Caki2 (cell line): ENCODE data around the gene HACD3. TPM values are rescaled to one million over a fixed set of nuclear protein-coding genes. Genes with fewer than 3 reads are reported as not detected.
A peak's percentile ranks its signal among the peaks of the same experiment; 100 is the strongest.

Source experiments
- DNase-seq: peaks from one replicate; pipeline ENCODE4 v3.0.0-alpha.2; 2015; ENCODE audit warnings: low read depth
- in situ Hi-C: cut with HindIII; loops from 2 replicates; pipeline ENCODE4 v1.10.0; 2016; ENCODE audit warnings: low sequenced_read_pairs, low pct_unique_long_range_greater_than_20kb, mixed read lengths
- total RNA-seq: library from RNA; depleted of rRNA; stranded (reverse); fragments of >200 nt; shearing (Covaris generic); gene quantifications from 2 replicates; pipeline ENCODE4 v1.2.3, GENCODE V29; 2014; ENCODE audit warnings: low replicate concordance; rRNA removed

HACD3 gene
- 121 and 122 TPM in 2 replicates for total RNA-seq

DNA sequence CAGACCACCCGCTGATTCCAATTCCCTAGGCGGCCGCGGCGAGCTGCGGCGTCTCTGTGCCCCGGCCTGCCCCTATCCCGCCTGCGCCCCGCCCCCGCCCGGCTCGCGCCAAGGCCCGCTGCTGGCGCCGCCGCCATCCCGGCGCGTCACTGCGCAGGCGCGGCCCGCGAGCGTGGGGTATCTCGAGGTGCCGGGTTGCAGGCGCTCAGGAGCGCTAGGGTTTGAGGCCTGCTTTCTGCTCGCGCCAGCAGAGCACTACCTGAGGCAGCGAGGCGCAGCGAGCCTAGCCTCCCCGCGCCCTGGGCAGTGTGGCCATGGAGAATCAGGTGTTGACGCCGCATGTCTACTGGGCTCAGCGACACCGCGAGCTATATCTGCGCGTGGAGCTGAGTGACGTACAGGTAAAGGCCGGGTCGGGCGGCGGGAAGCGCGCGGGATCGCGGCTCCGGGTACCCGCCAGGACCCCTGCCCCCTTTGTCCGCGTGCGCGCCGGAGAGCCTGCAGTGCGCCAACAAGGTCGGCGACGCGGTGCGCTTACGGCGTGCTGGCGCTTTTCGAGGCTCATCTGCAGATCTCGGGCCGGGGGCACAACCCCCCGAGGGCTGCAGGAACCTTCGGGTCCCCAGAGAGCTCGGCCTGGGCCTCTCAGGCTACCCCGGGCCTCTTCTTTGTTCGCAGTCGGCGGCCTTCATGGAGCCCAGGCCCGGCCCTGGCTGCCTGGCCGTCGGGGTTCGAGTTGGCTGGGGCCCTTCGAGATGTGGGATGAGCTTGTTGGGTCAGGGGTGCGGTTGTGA, at the start of gene HACD3:
Gene HACD3, plus strand, starts transcription at position 146 of the 794 bp plus-strand sequence. Its CDS starts 169 bp downstream, at position 315.
- DNase-seq, result peak; percentile 72
- in situ Hi-C loops, result no loop called here

DNA sequence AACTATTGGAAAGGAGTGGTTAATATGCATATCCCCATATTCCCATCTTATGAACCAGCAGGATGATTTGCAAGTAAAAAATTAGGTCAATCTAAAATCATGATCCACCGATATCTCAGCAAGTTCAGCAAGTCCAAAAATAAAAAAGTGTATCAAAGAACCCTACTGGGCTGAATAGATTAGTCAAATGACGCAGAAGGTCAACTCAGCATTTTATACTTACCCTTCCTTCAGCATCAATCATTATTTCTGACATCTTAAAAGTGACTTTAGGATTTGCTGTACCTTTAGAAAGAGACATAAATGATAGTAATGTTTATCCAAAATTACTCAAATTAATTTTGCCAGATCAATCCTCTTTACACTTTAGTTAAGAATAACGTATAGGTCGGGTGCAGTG, 45.4 kb upstream of the HACD3 start:
- no peak for DNase-seq
- in situ Hi-C loops, result no loop called here

DNA sequence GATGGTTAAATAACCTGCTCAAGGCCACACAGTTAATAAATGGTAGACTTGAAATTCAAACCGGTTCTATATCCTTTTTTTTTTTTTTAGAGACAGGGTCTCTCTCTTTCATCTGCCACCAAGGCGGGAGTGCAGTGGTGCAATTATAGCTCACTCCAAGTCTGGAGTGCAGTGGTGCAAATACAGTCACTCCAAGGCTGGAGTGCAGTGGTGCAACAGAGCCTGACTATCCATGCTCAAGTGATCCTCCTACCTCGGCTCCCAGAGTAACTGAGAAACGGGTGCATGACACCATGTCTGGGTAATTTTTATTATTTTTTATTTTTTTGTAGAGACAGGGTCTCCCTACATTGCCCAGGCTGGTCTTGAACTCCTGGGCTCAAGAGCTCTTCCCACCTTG, 36.2 kb upstream of the HACD3 start:
- no peak for DNase-seq
- in situ Hi-C loops, result no loop called here

DNA sequence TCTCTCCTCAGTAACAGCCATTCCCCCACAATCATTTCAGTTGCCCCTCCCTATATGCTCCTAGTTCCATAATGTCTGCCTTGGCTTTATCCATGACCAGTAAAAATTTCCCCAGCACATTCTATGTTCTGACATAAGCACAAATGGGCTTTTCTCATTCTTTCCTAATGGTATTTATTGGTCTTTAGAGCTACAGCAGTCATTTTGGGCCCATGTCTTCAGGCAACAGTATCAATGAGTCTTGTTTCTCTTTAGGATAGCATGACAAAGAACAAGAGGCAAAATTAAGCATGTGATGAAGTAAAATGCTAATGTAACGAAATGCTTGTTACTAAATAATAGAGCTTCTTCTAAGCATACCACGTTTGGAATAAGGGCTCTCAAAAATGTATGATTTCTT, 20.9 kb upstream of the HACD3 start:
- DNase-seq, result no peak
- in situ Hi-C loops, result no loop called here

DNA sequence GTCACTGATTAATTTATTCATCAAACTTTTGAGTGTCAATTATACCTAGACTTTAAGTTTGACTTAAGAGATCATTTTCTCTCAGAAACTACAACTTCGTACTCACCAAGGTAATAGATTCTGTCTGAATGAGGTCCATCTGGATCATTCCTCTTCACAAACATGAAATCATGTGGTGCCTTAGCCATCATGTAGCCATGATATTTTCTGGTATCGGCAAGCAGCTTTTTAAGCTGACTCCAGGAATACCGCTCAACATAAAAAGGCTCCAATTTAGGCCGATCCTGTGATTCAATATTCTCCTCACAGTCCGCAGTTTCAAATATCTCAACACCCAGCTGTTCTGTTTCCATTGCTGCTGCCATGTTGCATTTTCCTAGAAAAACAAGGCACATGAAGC, 18.1 kb upstream of the HACD3 start:
- no peak for DNase-seq

GRCh38 chr15:65512807-65513416, 17.4 kb upstream of the HACD3 start:
- in situ Hi-C loops, result no loop called here
- peak; percentile 75 for DNase-seq

More for the DNA sequence above, 18.1 kb upstream of the HACD3 start:
- in situ Hi-C loops, result no loop called here

DNA sequence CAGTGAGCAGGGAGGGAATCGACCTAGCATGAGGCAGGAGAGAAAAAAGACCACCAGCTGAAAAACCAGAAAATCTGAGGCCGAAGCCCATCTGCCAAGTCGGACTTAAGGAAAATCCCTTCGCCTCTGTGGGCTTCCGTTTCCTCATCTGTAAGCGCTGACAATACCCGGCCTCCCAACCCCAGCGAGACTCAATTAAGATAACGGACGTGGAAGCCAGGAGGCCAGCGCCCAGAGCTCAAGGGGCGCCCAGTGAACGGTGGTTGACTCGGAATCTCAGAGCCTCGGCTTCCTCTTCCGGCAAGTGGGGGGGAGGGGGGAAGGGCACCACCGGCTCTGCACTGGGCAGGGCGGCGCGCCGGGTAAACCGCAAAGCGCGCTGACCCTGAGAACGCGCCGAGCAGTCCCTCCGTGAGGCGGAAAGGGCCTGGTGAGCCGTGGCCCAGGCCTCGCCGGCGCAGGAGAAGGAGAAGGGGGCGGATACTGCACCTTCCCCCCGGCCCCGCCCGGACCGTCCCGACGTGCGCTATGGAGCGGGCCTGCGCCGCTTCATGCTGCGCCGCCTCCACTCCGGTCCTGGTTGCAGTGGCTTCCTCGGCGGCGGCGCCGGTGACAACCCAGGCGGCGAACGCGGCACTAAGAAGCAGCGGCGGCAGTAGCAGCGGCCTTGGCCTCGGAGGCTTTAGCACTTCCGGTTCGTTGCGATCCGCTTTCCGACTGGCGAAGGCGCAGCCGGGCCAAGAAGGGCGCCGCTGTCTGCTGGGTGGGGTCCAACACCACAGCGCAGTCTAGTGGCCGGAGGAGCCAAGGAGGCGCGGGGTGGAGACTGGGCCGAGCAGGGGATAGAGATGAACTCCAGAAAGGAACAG, 13.0 kb upstream of the HACD3 start, which contains the start of gene DPP8:
Gene DPP8, minus strand, starts transcription at position 693 of the 869 bp plus-strand sequence. CDS start 5,136 bp downstream, outside the sequence.
- in situ Hi-C loops, result no loop called here
- DNase-seq, result peak; percentile 89

- in situ Hi-C loops, result no loop called here
- DNase-seq, result no peak
Measured at GRCh38 chr15:65517866-65518207, 12.4 kb upstream of the HACD3 start.

DNA sequence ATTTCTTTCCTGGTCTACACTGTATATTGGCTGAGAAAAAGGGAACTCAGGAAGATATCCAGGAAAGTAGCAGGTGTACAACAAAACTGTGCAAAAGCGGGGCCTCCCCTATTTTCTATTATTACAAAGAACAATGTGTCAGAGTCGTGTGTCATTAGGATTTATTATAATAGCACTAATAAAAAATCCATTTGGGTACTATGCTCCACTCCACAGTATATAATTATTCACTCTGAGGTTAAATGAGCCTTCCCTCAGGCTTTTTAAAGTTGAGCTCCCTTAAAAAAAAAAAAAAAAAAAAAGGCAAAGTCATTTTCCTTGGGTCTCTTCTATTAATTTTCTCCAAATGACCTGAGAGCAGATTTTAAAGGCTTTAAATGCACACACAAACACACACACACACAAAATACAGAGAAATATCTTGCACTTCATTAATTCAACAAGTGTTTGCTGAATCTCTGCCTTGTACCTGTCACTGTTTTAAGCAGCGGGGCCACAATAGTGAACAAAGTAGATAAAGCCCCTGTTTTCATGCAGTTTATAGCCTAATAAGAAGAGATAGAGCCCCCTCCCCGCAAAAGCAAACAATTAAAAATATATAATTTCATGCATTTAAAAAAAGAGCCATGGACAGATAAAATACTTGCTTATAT, 11.5 kb upstream of the HACD3 start:
- DNase-seq, result no peak
- in situ Hi-C loops, result no loop called here

DNA sequence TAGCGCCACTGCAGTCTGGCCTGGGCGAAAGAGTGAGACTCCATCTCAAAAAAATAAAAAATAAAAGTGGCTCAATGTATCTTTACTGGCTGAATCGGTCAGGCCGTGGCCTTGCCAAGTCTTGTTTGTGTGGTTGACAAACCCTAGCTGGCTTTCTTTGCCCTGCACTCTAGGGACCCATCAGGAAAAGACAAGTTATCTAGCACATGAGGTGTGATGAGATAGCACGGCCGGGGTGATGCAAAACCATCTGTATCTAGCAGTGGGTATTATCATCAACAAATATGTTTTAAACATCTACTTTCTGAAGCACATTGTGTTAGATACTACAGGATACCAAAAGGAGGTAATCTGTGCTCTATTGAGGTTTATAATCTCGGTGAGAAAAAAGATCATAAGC, 8.9 kb upstream of the HACD3 start:
- no peak for DNase-seq
- in situ Hi-C loops, result no loop called here

DNA sequence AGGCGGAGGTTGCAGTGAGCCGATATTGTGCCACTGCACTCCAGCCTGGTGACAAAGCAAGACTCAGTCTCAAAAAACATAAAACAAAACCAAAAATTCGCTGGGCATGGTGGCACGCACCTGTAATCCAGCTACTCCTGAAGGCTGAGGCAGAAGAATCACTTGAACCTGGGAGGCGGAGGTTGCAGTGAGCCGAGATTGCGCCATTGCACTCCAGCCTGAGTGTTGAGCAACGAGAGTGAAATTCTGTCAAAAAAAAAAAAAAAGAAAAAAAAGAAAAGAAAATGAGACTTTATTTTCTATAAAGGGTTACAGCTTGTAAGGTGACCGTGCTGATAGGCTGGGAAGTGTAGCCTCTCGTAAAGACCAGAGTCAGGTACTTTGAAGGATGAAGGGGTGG, 6.0 kb upstream of the HACD3 start:
- no peak for DNase-seq
- in situ Hi-C loops, result no loop called here

GRCh38 chr15:65525622-65526021, 4.6 kb upstream of the HACD3 start:
- no peak for DNase-seq
- in situ Hi-C loops, result no loop called here

- DNase-seq, result no peak
- in situ Hi-C loops, result no loop called here
Measured at GRCh38 chr15:65528461-65529060, 1.7 kb upstream of the HACD3 start.

GRCh38 chr15:65529762-65530317, 423 bp upstream of the HACD3 start:
- in situ Hi-C loops, result no loop called here
- DNase-seq, result no peak

DNA sequence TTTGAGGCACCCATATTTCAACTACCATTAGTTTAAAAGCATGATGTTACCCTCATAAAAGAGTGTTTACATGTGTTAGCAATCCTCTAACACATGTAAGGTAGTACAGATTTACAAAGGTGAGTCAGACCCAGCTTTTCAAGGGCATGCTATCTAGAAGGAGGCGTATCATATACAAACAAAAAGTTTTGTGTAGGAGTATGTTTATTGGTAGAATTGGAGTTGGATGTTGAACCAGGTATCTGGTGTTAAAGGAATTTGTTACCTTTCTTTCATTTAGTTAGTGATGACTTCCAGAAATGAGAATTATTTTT, 2.4 kb downstream of the HACD3 start:
- DNase-seq, result no peak
- in situ Hi-C loops, result no loop called here

GRCh38 chr15:65533057-65533756, 2.9 kb downstream of the HACD3 start:
- no peak for DNase-seq
- in situ Hi-C loops, result no loop called here

DNA sequence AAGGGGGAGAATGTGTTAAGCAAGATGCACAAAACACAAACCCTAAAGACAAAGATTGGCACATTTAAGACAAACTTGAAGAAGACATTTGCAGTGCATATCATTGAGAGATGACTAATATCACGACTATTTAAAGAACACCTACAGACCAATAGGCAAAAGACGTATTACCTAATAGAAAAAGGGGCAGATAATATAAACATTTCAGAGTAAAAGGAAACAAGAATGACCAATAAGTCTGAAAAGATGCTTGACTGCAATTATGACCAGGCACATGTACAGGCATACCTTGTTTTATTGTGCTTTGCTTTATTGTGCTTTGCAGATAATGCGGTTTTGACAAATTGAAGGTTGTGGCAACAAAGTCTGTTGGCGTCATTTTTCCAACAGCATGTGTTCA, 4.9 kb downstream of the HACD3 start:
- in situ Hi-C loops, result no loop called here
- no peak for DNase-seq
